LNCaP clone FGC (cell line): Measurements from ENCODE around the gene LRRC45.

Experiments used
- DNase-seq: peaks from one replicate; pipeline ENCODE4 v3.0.0-alpha.2; 2011; ENCODE audit warnings: low read depth
- H3K4me3 ChIP-seq: 2 replicates; pipeline ENCODE4 v1.5.1; 2011; ENCODE audit warnings: mild to moderate bottlenecking, low read depth, low read length, control low read depth
- TF ChIP-seq, protein P1 (sequence below): IDR thresholded peaks from 2 replicates; pipeline ENCODE4 v1.5.1; 2012; ENCODE audit warnings: mild to moderate bottlenecking; ENCODE audit not compliant: control insufficient read depth, insufficient read depth; ENCODE audit errors: extremely low read depth

LRRC45 gene

DNA sequence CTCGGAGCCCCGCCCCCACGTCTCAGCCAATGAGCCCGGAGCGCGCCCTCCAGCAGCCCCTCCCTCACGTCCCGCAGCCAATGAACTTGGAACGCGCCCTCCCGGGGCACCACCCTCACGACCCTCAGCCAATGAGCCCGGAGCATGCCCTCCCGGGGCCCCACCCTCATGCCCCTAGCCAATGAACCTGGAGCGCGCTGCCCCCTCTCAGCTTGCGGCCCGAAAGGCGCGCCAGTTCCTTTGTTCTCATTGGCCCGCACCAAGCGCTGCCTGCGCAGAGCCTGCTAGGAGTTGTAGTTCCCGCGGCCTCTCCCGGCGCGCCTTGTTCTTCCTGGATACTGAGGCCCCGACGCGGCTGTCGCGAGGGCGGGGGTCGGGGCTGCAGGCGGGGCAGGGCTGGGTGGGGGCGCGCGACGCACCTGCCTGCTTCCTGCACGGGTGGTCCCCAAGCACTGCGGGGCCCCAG is at the start of gene LRRC45:
Gene LRRC45 (plus strand): TSS at position 325 of the 466 bp plus-strand sequence. CDS start 339 bp downstream, outside the sequence.
- TF ChIP-seq, protein P1, sequence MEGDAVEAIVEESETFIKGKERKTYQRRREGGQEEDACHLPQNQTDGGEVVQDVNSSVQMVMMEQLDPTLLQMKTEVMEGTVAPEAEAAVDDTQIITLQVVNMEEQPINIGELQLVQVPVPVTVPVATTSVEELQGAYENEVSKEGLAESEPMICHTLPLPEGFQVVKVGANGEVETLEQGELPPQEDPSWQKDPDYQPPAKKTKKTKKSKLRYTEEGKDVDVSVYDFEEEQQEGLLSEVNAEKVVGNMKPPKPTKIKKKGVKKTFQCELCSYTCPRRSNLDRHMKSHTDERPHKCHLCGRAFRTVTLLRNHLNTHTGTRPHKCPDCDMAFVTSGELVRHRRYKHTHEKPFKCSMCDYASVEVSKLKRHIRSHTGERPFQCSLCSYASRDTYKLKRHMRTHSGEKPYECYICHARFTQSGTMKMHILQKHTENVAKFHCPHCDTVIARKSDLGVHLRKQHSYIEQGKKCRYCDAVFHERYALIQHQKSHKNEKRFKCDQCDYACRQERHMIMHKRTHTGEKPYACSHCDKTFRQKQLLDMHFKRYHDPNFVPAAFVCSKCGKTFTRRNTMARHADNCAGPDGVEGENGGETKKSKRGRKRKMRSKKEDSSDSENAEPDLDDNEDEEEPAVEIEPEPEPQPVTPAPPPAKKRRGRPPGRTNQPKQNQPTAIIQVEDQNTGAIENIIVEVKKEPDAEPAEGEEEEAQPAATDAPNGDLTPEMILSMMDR: no peak
- H3K4me3 ChIP-seq: peak within 1 kb of the TSS; percentile 97
- peak; percentile 98 for DNase-seq

DNA sequence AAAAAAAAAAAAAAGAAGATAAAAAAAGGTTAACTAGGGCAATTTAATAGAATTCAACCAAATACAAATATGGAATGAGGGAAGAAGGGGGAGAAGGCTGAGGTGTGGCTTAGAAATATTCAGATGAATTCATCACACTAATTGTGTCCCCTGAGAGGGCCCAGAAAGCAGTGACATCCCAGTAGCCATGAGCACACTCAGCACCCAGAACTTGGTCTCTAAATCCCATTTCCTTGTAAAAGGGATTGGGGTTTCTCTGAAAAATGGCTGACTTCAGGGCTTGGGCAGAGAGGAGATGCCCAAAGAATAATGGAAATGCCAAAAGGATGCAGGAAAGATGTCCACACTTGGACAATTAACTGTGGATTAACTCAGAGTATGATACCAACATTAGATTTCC is 49.7 kb upstream of the LRRC45 start:
- H3K4me3 ChIP-seq: no peak overlapping the region
- DNase-seq: no peak
- TF ChIP-seq, protein P1: no peak

DNA sequence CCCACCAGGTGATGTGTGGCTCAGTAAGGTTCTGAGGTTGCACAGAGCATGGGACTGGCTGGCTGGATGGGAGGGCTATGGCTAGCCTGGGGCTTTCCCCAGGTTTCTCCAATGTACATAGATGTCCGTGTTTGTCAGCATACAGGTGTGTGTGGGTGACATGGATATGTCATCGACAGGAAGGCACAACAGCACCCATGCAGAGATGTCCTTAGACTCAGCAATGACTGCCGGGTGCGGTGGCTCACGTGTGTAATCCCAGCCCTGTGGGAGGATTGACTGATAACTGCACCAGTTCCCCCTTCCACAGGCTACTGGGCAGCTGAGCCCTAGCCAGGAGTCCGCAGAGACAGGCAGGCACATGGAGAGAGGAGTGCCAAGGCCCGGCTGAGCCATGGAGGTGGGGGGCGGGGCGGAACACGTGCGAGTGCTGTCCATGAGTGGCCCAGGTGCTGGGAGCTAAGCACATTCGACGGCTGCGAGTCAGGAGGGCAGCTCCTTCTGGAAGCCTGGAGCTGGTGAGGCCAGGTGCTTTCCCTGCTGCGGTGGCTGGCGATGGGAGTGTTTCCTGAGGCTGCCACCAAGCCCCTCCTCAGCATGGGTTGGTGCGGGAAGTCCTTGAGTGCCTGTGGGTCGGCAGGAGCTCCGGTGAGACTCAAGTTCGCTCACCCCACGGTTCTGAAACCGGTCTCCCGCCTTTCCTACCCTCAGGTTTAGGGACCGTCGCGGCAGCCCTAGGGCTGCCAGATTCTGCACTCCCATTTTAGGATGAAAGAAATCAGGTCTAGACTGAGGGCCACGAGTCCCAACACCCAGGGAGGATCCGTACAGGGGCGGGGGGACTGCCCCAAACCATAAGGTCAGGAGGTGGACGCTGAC is 46.5 kb upstream of the LRRC45 start:
- TF ChIP-seq, protein P1: no peak
- peak overlapping the region; percentile 85 for H3K4me3 ChIP-seq
- DNase-seq: no peak

DNA sequence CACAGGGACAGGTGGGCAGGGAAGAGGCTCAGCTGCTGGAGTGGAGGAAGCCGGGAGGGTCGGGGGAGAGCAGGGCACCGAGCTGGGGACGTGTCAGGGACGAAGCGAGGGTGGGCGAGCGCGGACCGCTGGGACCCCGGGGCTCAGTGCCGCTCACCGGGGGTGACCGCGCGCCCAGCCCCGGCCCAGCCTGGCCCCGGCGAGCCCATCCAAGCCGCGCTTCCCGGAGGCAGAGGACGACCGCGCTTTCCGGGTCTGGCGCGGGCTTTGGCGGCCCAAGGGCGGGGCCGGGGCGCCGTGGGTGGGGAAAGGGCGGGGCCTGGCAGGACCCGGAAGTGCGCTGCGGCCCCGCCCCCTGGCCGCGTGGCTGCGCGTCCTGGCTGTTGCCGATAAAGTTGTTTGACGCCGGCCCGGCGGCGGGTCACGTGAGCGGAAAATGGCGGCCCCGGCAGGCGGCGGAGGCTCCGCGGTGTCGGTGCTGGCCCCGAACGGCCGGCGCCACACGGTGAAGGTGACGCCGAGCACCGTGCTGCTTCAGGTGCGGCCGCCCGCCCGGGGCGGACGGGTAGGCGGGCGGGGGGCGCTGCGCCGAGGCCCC is 45.8 kb upstream of the LRRC45 start, which contains the start of gene ASPSCR1:
Gene ASPSCR1 (plus strand): TSS at position 419 of the 598 bp plus-strand sequence. CDS start 18 bp downstream, at position 437.
- TF ChIP-seq, protein P1: no peak
- peak; percentile 54 for DNase-seq
- peak within 1 kb of the TSS; percentile 85 for H3K4me3 ChIP-seq

DNA sequence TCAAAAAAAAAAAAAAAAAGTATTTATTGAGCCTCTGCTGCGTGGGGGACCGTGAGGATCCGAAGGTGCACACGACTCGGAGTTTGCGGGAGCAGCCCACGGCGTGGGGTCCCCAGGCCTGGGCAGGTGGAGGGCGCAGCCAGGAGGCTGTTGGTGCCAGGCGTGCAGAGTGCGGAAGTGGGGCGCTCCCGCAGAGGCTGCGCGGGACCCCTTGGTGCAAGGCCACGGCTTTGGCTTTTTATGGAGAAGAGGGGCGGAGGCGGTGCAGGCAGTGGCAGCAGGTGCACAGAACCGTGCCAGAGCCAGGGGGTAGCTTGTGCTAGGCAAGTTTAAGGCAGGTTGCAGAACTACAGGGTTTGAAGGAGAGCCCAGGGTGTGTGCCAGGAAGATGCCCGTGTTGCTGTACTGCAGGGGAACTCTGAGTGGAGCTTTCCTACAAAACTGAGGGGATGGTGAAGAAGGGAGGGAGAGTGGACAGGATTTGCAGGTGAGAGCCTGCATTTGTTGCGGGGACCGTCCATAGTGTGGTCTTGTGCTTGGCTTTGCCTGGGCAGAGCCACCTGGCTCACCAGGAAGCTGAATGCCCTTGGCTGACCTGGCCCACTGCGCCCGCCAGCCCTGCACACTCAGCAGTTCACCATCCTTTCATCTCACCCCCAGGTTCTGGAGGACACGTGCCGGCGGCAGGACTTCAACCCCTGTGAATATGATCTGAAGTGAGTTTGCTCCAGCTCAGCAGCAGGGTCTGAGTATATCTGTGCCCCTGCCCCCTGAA is 44.4 kb upstream of the LRRC45 start:
- TF ChIP-seq, protein P1: no peak
- H3K4me3 ChIP-seq: peak overlapping the region; percentile 85
- no peak for DNase-seq

DNA sequence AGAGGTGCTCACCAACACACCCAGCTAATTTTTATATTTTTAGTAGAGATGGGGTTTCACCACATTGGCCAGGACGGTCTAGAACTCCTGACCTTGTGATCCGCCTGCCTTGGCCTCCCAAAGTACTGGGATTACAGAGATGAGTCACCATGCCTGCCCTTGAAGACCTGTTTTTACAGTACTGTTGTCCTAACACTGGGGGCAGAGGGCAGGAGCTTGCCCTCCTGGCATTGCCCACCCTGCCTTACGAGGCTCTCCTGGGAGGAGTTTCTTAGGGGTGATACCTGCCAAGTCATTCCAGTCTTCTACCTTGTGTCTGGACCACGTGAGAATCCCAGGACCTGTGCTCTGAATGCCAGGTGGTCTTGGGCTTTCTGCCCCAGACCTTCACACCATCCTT is 43.0 kb upstream of the LRRC45 start:
- H3K4me3 ChIP-seq: no peak overlapping the region
- TF ChIP-seq, protein P1: no peak
- no peak for DNase-seq
